GM19463 (cell line): Measurements from ENCODE around the gene CFAP410.

ENCODE experiments used
- ATAC-seq: cut with Tn5 transposase; IDR thresholded peaks from one replicate; pipeline ENCODE4 v1.9.1; 2021; ENCODE audit warnings: mild to moderate bottlenecking, moderate library complexity; ENCODE audit not compliant: unreplicated experiment

The CFAP410 gene

DNA sequence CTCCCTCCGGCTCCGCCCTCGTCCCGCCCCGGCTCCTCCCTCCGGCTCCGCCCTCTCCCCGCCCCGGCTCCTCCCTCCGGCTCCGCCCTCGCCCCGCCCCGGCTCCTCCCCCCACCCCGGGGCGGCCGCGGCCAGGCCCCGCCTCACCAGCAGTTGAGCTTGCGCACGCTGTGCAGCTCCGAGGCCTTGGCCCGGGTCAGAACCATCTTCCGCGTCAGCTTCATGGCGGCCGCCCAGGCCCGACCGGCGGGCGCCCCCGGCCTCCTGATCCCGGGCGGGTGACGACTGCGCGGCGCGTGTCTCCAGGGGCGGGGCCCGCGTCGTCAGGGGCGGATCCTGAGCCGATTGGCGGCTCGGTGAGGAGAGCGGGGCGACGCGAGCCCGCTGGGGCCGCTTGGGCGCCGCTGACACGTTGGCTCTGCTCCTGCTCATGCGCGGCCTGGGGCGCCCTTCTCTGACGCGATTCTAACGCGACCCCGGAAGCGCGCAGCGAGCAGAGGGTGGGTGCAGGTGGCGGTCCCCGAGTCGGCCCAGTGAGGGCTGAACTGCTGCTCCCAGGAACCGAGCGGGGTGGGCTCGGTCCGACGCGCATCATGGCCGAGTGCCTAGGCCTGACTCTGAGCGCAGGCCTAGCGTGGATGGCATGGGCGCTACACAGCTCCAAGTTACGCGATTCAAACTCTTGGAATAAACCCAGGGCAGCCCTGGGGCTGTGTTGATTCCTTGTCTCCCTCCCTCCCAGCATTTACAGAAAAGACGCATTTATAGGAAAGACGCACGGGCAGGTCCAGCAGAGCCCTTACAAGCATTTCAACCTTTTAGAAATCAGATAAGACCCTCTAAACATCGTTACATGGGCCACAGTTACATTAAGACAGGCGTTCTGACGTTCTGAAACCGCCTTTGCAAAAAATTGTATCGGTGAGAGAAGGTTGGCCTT is at the start of gene CFAP410:
Gene CFAP410, minus strand, starts transcription at position 420 of the 940 bp plus-strand sequence. Its CDS starts 196 bp downstream, at position 224.
- ATAC-seq: peak; percentile 83

GRCh38 chr21:44384968-44385367 is 45.8 kb upstream of the CFAP410 start:
- ATAC-seq: no peak

DNA sequence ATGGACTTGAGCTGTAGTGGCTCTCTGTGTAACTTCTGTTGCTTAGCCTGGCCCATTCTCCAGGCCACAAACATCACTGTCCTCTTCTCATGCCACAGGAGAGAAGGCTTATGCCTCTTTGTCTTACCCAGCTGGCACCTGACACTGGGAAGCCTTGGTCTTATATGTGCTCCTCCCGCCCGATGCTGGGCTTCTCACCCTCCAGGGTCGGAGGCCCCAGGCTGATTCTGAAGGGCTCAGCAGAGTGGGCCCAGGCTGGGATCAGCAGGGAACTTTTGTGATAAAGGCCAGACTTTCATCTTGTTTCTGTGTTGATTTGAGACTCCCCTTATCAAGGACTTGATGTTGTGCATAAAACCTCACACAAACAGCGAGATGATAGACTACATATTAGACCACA is 44.0 kb upstream of the CFAP410 start:
- no peak for ATAC-seq

DNA sequence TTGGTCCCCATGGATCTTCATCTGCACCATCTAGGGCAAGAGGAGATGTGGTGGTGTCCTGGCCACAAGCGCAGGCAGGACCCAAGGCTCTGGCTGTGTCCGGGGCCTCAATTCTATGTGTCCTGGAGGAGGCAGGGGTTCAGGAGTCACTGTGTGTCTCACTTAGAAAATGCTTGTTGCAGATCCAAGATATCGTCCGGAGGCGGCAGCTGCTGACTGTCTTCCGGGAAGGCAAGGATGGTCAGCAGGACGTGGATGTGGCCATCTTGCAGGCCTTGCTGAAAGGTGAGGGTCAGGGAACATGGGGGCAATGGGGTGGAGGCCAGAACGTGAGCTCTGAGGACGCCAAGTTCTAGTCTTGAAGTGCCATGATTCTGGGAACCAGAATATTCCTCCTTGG is 43.3 kb upstream of the CFAP410 start:
- no peak for ATAC-seq

- ATAC-seq: no peak
Measured at GRCh38 chr21:44381874-44382273, 42.7 kb upstream of the CFAP410 start.

DNA sequence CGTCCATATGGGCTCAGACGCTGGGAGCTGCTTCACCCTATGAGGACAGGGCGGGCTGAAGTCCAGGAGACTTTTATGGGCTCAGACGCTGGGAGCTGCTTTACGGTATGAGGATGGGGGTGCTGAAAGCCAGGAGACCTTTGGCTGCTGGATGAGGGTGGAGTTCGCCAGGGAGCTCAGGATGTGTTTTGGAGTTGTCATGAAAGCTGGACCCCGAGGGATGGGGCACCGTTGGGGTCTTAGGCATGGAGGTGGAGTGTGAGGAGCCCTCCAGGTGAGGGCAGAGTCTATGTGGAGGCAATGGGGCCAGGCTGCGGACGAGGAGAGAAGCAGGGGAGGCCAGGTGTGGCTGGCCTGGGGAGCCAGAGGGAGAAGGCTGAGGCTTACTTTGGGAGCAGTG is 41.7 kb upstream of the CFAP410 start:
- ATAC-seq: no peak

DNA sequence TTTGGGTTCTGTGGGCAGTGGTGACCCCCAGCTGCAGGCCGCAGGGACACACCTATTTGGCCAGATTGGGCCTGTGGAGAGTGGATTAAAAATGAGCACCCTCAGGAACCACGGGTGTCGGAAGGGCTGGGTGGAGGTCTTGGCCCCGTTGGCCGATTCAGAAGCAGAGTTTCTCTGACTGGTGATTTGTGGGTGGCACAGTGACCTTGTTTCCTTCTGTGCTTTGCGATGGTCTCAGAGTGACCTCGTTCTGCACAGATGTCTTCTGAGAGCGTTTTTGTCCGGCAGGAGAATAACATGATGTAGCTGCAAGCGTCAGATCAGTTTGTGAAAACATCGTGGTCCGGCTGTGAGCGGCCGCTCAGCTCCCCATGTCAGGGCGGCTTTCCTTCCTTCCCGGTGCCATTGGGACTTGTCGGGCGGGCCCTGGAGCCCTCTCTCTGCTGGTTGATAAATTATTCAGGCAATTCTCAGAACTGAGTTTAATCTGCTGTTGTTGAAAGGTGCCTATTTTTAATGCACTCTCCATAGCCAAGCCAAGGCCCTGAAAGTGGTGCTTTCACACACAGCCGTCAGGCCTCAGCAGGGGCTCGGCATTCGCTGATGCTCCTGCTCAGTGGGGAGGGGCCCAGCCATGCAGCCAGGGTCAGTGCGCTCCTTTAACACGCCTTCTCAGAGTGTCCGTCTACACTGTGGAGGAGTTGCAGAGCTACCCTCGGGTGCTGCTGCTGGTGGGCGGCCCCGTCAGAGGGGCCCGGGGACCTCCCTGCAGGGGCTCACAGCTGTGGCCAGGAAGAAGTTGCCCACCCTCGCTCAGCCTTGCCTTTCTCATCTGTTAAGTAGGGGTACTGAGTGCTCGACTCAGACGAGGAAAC is 41.0 kb upstream of the CFAP410 start:
- ATAC-seq: no peak

- no peak for ATAC-seq
Measured at GRCh38 chr21:44379515-44379848, 40.3 kb upstream of the CFAP410 start.

DNA sequence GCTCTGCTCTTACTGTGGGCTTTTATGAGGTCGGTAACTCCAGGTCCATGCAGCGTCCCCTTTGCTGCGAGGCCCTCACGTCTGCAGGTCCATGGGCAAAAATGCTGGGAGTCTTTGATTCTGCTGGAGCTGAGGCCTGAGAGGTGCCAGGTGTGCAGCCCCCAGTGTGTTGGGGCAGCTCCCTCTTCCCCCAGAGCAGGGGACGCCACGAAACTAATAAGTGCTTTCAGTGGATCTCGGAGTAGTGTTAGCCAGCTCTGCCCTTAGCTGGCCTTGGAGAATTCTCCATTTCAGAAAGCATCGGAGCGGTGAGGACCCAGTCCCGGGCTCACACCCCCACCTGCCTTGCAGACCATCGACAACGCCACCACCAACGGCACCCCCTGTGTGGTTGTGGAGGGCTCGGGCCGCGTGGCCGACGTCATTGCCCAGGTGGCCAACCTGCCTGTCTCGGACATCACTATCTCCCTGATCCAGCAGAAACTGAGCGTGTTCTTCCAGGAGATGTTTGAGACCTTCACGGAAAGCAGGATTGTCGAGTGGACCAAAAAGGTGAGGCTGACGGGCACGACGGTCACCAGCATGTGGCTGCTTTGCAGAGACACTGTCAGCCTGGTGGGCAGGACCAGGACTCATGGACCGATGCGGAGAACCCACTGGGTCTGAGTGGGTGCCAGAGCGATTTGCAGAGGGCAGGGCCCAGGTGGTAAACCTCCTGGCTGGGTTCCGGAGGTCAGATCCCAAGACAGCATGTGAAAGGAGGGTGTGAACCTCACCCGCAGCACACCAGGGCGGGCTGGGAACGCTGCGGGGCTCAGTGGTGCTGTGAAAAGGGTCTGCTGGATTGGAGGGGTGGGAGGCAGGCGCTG is 39.7 kb upstream of the CFAP410 start:
- ATAC-seq: no peak

DNA sequence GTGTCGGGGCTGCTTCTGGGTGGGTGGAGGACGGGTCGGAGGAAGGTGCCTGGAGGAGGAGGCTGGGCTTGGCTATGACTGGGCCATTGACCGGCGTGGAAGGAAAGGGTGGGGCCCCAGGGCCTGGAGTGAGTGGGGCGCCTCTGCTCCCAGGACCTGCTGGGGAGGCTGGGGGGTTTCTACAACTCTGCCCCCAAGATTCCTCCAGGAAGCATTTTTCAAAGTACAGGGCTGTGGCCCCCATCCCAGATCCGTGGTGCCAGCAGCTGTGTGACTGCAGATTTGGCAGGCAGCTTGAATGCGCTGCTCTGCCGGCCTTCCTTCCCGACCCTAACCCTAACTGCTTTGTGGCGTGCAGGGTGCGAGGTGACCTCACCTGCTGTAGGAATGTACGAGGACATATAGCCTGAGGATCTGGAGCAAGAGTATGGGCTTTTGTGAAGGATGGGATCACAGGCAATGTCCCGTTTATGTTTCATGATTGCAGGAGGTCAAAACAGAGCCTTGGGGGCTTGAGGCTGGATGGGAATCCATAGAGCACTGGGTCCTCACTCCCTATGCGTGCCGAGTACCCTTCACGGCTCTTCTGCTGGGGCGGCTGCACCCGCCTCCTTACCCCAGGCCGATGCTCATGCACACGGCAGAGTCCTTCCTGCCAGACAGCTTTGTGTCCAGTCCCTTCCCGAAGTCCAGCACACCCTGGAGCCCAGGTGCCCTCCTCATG is 38.9 kb upstream of the CFAP410 start:
- no peak for ATAC-seq

GRCh38 chr21:44377201-44377921 is 38.2 kb upstream of the CFAP410 start:
- no peak for ATAC-seq

DNA sequence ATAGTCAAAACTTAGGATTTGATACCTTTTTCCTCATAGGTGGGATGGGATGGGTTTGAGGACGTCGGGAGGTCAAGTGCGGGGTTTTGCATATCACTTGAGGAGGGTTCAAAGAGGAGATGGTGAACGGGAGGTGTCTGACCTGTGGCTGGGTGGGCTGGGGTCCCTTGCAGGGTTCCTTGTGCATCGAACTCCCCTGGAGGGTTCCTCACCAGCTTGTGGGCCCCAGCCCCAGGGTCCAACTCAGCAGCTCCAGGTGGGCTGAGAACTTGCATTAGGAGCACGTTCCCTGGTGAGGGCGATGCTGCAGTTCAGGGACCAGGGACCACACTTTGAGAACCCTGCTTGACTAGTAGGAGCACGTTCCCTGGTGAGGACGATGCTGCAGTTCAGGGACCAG is 37.4 kb upstream of the CFAP410 start:
- no peak for ATAC-seq

DNA sequence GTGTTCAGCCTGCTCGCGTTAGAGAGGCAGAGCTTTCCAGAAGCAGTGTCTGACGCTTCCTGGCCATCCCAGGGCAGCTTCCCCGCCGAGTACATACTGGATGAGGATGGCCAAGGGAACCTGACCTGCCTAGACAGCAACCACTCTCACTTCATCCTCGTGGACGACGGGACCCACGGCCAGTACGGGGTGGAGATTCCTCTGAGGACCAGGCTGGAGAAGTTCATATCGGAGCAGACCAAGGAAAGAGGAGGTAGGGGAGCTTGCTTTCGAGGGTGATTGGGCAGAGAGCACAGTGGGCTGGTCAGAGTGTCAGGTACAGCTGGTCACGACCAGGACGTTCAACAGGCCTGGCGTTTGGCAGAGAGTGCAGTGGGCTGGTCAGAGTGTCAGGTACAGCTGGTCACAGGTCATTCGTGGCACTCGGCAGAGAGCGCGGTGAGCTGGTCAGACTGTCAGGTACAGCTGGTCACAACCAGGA is 36.6 kb upstream of the CFAP410 start:
- no peak for ATAC-seq

DNA sequence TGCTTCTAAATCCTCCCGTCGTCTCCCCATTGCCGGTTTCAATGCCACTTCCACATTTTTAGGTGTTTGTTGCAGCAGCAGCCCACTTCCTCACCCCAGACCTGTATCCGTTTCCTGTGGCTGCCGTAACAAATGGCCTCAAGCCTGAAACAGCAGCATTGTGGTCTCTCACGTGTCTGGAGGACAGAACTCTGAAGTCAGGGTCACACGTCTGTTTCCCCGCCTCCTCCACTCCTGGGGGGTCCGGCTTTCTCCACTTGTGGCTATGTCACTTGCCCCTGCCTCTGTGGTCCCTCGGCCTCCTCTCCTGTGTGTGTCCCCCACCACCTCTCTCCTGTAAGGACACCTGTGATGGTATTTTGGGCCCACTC is 36.1 kb upstream of the CFAP410 start:
- no peak for ATAC-seq

DNA sequence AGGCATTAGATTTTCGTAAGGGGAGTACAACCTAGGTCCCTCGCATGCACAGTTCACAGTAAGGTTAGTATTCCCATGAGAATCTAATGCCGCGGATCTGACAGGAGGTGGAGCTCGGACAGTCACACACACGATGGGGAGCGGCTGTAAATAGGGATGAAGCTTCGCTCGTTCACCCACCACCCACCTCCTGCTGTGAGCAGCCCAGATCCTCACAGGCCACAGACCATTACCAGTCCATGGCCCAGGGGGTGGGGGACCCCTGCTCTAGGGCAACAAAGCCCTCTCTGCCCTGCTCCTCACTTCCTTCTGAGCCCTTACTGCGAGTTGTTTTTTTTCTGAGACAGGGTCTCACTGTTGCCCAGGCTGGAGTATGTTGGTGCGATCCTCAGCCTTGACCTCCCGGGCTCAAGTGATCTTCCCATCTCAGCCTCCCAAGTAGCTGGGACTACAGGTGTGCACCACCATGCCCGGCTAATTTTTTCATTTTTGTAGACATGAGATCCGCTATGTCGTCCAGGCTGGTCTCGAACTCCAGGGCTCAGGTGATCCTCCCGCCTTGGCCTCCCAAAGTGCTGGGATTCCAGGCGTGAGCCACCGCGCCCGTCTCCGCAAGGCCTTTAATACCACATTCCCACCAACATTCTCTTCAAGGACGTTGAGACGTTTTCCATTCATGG is 35.6 kb upstream of the CFAP410 start:
- no peak for ATAC-seq

DNA sequence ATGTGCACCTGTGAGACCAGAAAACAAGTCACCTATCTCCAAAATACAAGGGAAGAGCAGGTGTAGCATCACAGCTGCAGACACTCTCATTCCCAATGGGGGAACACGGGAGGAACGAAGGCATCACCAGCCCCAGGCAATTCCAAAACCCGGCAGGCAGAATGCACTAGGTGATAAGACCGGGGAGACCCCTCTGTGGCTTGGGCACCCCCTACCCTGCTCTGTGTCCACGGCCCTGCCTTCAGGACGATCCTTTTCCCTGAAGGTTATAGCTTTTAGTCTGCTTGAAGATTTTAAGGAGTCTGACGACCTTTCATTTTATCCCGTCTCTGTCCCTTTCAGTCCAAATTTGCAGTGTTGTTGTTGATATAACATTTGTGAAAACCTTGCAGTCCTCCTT is 33.4 kb upstream of the CFAP410 start:
- no peak for ATAC-seq

DNA sequence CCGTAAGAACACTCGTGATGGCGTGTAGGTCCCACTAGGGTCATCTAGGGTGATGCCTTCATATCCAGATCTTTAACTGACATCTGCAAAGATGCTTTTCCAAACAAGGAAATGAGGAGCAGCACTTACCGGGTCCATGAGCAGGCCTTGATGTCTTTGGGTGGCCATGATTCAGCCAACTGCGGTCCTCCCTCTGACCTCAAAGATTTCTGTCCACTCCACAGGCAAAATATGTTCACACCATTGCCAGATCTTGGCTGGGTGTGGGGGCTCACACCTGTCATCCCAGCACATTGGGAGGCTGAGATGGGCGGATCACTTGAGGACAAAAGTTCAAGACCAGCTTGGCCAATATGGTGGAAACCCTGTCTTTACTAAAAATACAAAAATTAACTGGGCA is 32.4 kb upstream of the CFAP410 start:
- no peak for ATAC-seq

- ATAC-seq: no peak
Measured at GRCh38 chr21:44370786-44371410, 31.7 kb upstream of the CFAP410 start.
